NCI-H774 (cell line): ENCODE data around the gene UBFD1.
"Not testable (repeated sequence)": the region's sequence is repeated elsewhere in the genome, so short reads cannot be mapped to it uniquely, and the experiment has no call there.

Source experiments
- DNase-seq: peaks from one replicate; lab custom pipeline; 2025; lab: John Stamatoyannopoulos, UW

The UBFD1 gene

GRCh38 chr16:23556881-23557778 lies at the start of gene UBFD1, which contains the start of gene EARS2:
Gene UBFD1 (plus strand): TSS chr16:23557727. CDS start chr16:23557743, 16 bp downstream.
Gene EARS2 (minus strand): TSS chr16:23557350. CDS start chr16:23557343, 7 bp downstream.
- DNase-seq = peak; percentile 97

- no peak for DNase-seq
Measured at GRCh38 chr16:23508589-23509440, 48.7 kb upstream of the UBFD1 start.

- DNase-seq = no peak
Measured at GRCh38 chr16:23509441-23509754, 48.1 kb upstream of the UBFD1 start.

GRCh38 chr16:23509782-23510163 lies 47.8 kb upstream of the UBFD1 start:
- no peak for DNase-seq

- DNase-seq = peak; percentile 79
Measured at GRCh38 chr16:23510164-23510914, 47.2 kb upstream of the UBFD1 start, which contains the start of gene GGA2. Gene GGA2 (minus strand): TSS chr16:23510494. CDS start chr16:23510411, 83 bp downstream.

- DNase-seq = not testable (repeated sequence)
Measured at GRCh38 chr16:23510915-23511270, 46.6 kb upstream of the UBFD1 start.

GRCh38 chr16:23511731-23512130 lies 45.8 kb upstream of the UBFD1 start:
- DNase-seq = no peak

GRCh38 chr16:23512168-23512695 lies 45.3 kb upstream of the UBFD1 start:
- DNase-seq = no peak

- DNase-seq = no peak
Measured at GRCh38 chr16:23514381-23515152, 43.0 kb upstream of the UBFD1 start.

- no peak for DNase-seq
Measured at GRCh38 chr16:23515881-23516280, 41.6 kb upstream of the UBFD1 start.

GRCh38 chr16:23516366-23517137 lies 41.0 kb upstream of the UBFD1 start:
- no peak for DNase-seq

- no peak for DNase-seq
Measured at GRCh38 chr16:23518435-23518891, 39.1 kb upstream of the UBFD1 start.

GRCh38 chr16:23519282-23519681 lies 38.2 kb upstream of the UBFD1 start:
- DNase-seq = no peak

GRCh38 chr16:23520500-23520899 lies 37.0 kb upstream of the UBFD1 start:
- DNase-seq = no peak

GRCh38 chr16:23521037-23521743 lies 36.3 kb upstream of the UBFD1 start:
- no peak for DNase-seq

- DNase-seq = no peak
Measured at GRCh38 chr16:23521965-23522364, 35.6 kb upstream of the UBFD1 start.

GRCh38 chr16:23523321-23523720 lies 34.2 kb upstream of the UBFD1 start:
- no peak for DNase-seq

GRCh38 chr16:23523876-23524385 lies 33.6 kb upstream of the UBFD1 start:
- no peak for DNase-seq

GRCh38 chr16:23524886-23525285 lies 32.6 kb upstream of the UBFD1 start:
- DNase-seq = no peak
